ENCODE measurements around the gene KCNIP1. TPM values are rescaled to one million over a fixed set of nuclear protein-coding genes. Genes with fewer than 3 reads are reported as not detected.

KCNIP1 gene
- total and polyA plus RNA-seq, 9 donors, result 1.9 to 8.3 (median 4.0) TPM

- Histone ChIP-seq H3K4me3 (ENCODE audit: low read length) (no peak overlapping the region), H3K36me3 (ENCODE audit: control insufficient read depth, insufficient read depth, low read length) (no peaks in the 10 kb centered on the region), H3K9me3 (replicated peaks; ENCODE audit: control insufficient read depth, low read depth, low read length) (no peaks in the 10 kb centered on the region), H3K27me3 (ENCODE audit: control insufficient read depth, insufficient read depth, low read length) (peaks cover 2% of the 10 kb centered on the region), H3K27ac (ENCODE audit: low read length) (no peak overlapping the region), H3K4me1 (ENCODE audit: control insufficient read depth, insufficient read depth, low read length) (no peaks in the 10 kb centered on the region)
- 100% methylated on average over 2 of the region's 2 CpGs for WGBS (ENCODE audit: insufficient coverage)
- no peak for DNase-seq
These were observed 147.0 kb downstream of the KCNIP1 start for GRCh38 chr5:170650850-170651249.

- Histone ChIP-seq H3K4me1 (ENCODE audit: control insufficient read depth, insufficient read depth, low read length) (no peaks in the 10 kb centered on the region), H3K36me3 (ENCODE audit: control insufficient read depth, insufficient read depth, low read length) (no peaks in the 10 kb centered on the region), H3K27ac (ENCODE audit: low read length) (no peak overlapping the region), H3K27me3 (ENCODE audit: control insufficient read depth, insufficient read depth, low read length) (peaks cover 2% of the 10 kb centered on the region), H3K9me3 (replicated peaks; ENCODE audit: control insufficient read depth, low read depth, low read length) (no peaks in the 10 kb centered on the region), H3K4me3 (ENCODE audit: low read length) (no peak overlapping the region)
- no peak for DNase-seq
- WGBS (ENCODE audit: insufficient coverage), result 50% methylated on average over 4 of the region's 11 CpGs
These were observed 147.9 kb downstream of the KCNIP1 start for GRCh38 chr5:170651604-170652277.

GRCh38 chr5:170655476-170655875 is 151.7 kb downstream of the KCNIP1 start:
- Histone ChIP-seq H3K9me3 (replicated peaks; ENCODE audit: control insufficient read depth, low read depth, low read length) (no peaks in the 10 kb centered on the region), H3K27me3 (ENCODE audit: control insufficient read depth, insufficient read depth, low read length) (peaks cover 2% of the 10 kb centered on the region), H3K4me1 (ENCODE audit: control insufficient read depth, insufficient read depth, low read length) (no peaks in the 10 kb centered on the region), H3K4me3 (ENCODE audit: low read length) (no peak overlapping the region), H3K36me3 (ENCODE audit: control insufficient read depth, insufficient read depth, low read length) (no peaks in the 10 kb centered on the region), H3K27ac (ENCODE audit: low read length) (no peak overlapping the region)
- no CpG with 5 or more reads among the region's 4 CpGs for WGBS (ENCODE audit: insufficient coverage)
- no peak for DNase-seq

GRCh38 chr5:170655920-170656319 is 152.1 kb downstream of the KCNIP1 start:
- H3K4me1 ChIP-seq (ENCODE audit: control insufficient read depth, insufficient read depth, low read length), result no peaks in the 10 kb centered on the region
- 56% methylated on average over 4 of the region's 4 CpGs for WGBS (ENCODE audit: insufficient coverage)
- H3K36me3 ChIP-seq (ENCODE audit: control insufficient read depth, insufficient read depth, low read length), result no peaks in the 10 kb centered on the region
- DNase-seq, result no peak
- no peaks in the 10 kb centered on the region for H3K9me3 ChIP-seq (replicated peaks; ENCODE audit: control insufficient read depth, low read depth, low read length)
- H3K27me3 ChIP-seq (ENCODE audit: control insufficient read depth, insufficient read depth, low read length), result peaks cover 2% of the 10 kb centered on the region
- no peak overlapping the region for H3K27ac ChIP-seq (ENCODE audit: low read length)
- H3K4me3 ChIP-seq (ENCODE audit: low read length), result no peak overlapping the region

GRCh38 chr5:170656346-170656745 is 152.5 kb downstream of the KCNIP1 start:
- H3K27ac ChIP-seq (ENCODE audit: low read length), result no peak overlapping the region
- DNase-seq, result no peak
- no peaks in the 10 kb centered on the region for H3K4me1 ChIP-seq (ENCODE audit: control insufficient read depth, insufficient read depth, low read length)
- WGBS (ENCODE audit: insufficient coverage), result 76% methylated on average over 2 of the region's 4 CpGs
- no peaks in the 10 kb centered on the region for H3K36me3 ChIP-seq (ENCODE audit: control insufficient read depth, insufficient read depth, low read length)
- H3K4me3 ChIP-seq (ENCODE audit: low read length), result no peak overlapping the region
- no peaks in the 10 kb centered on the region for H3K9me3 ChIP-seq (replicated peaks; ENCODE audit: control insufficient read depth, low read depth, low read length)
- peaks cover 2% of the 10 kb centered on the region for H3K27me3 ChIP-seq (ENCODE audit: control insufficient read depth, insufficient read depth, low read length)

- WGBS (ENCODE audit: insufficient coverage), result 79% methylated on average over 6 of the region's 6 CpGs
- no peak overlapping the region for H3K27ac ChIP-seq (ENCODE audit: low read length)
- H3K9me3 ChIP-seq (replicated peaks; ENCODE audit: control insufficient read depth, low read depth, low read length), result no peaks in the 10 kb centered on the region
- H3K27me3 ChIP-seq (ENCODE audit: control insufficient read depth, insufficient read depth, low read length), result no peaks in the 10 kb centered on the region
- DNase-seq, result no peak
- no peaks in the 10 kb centered on the region for H3K4me1 ChIP-seq (ENCODE audit: control insufficient read depth, insufficient read depth, low read length)
- no peak overlapping the region for H3K4me3 ChIP-seq (ENCODE audit: low read length)
- no peaks in the 10 kb centered on the region for H3K36me3 ChIP-seq (ENCODE audit: control insufficient read depth, insufficient read depth, low read length)
These were observed 156.7 kb downstream of the KCNIP1 start for GRCh38 chr5:170660531-170660930.

GRCh38 chr5:170662966-170663365 is 159.1 kb downstream of the KCNIP1 start:
- no peak overlapping the region for H3K4me3 ChIP-seq (ENCODE audit: low read length)
- H3K4me1 ChIP-seq (ENCODE audit: control insufficient read depth, insufficient read depth, low read length), result no peaks in the 10 kb centered on the region
- no peaks in the 10 kb centered on the region for H3K36me3 ChIP-seq (ENCODE audit: control insufficient read depth, insufficient read depth, low read length)
- no peak for DNase-seq
- H3K27me3 ChIP-seq (ENCODE audit: control insufficient read depth, insufficient read depth, low read length), result no peaks in the 10 kb centered on the region
- H3K27ac ChIP-seq (ENCODE audit: low read length), result no peak overlapping the region
- no peaks in the 10 kb centered on the region for H3K9me3 ChIP-seq (replicated peaks; ENCODE audit: control insufficient read depth, low read depth, low read length)
- WGBS (ENCODE audit: insufficient coverage), result 52% methylated on average over 3 of the region's 5 CpGs

- Histone ChIP-seq H3K4me3 (ENCODE audit: low read length) (no peak overlapping the region), H3K27ac (ENCODE audit: low read length) (no peak overlapping the region), H3K9me3 (replicated peaks; ENCODE audit: control insufficient read depth, low read depth, low read length) (no peaks in the 10 kb centered on the region), H3K27me3 (ENCODE audit: control insufficient read depth, insufficient read depth, low read length) (peaks cover 17% of the 10 kb centered on the region), H3K36me3 (ENCODE audit: control insufficient read depth, insufficient read depth, low read length) (no peaks in the 10 kb centered on the region), H3K4me1 (ENCODE audit: control insufficient read depth, insufficient read depth, low read length) (peaks cover 4% of the 10 kb centered on the region)
- no CpG with 5 or more reads among the region's 2 CpGs for WGBS (ENCODE audit: insufficient coverage)
- DNase-seq, result no peak
These were observed 175.0 kb downstream of the KCNIP1 start for GRCh38 chr5:170678811-170679210.

- no peaks in the 10 kb centered on the region for H3K36me3 ChIP-seq (ENCODE audit: control insufficient read depth, insufficient read depth, low read length)
- H3K9me3 ChIP-seq (replicated peaks; ENCODE audit: control insufficient read depth, low read depth, low read length), result no peaks in the 10 kb centered on the region
- H3K27ac ChIP-seq (ENCODE audit: low read length), result no peak overlapping the region
- H3K4me1 ChIP-seq (ENCODE audit: control insufficient read depth, insufficient read depth, low read length), result peaks cover 4% of the 10 kb centered on the region
- no peak overlapping the region for H3K4me3 ChIP-seq (ENCODE audit: low read length)
- WGBS (ENCODE audit: insufficient coverage), result under 1% methylated on average over 21 of the region's 28 CpGs
- peak; percentile 77 for DNase-seq
- peaks cover 15% of the 10 kb centered on the region for H3K27me3 ChIP-seq (ENCODE audit: control insufficient read depth, insufficient read depth, low read length)
These were observed 177.2 kb downstream of the KCNIP1 start for GRCh38 chr5:170681013-170681433.

GRCh38 chr5:170691657-170692056 is 187.8 kb downstream of the KCNIP1 start:
- Histone ChIP-seq H3K4me1 (ENCODE audit: control insufficient read depth, insufficient read depth, low read length) (no peaks in the 10 kb centered on the region), H3K27me3 (ENCODE audit: control insufficient read depth, insufficient read depth, low read length) (peaks cover 14% of the 10 kb centered on the region), H3K27ac (ENCODE audit: low read length) (no peak overlapping the region), H3K4me3 (ENCODE audit: low read length) (no peak overlapping the region), H3K9me3 (replicated peaks; ENCODE audit: control insufficient read depth, low read depth, low read length) (no peaks in the 10 kb centered on the region), H3K36me3 (ENCODE audit: control insufficient read depth, insufficient read depth, low read length) (no peaks in the 10 kb centered on the region)
- no peak for DNase-seq
- WGBS (ENCODE audit: insufficient coverage), result no CpG with 5 or more reads among the region's 4 CpGs

GRCh38 chr5:170693701-170694100 is 189.9 kb downstream of the KCNIP1 start:
- Histone ChIP-seq H3K4me1 (ENCODE audit: control insufficient read depth, insufficient read depth, low read length) (no peaks in the 10 kb centered on the region), H3K4me3 (ENCODE audit: low read length) (no peak overlapping the region), H3K27me3 (ENCODE audit: control insufficient read depth, insufficient read depth, low read length) (peaks cover 13% of the 10 kb centered on the region), H3K27ac (ENCODE audit: low read length) (no peak overlapping the region), H3K9me3 (replicated peaks; ENCODE audit: control insufficient read depth, low read depth, low read length) (no peaks in the 10 kb centered on the region), H3K36me3 (ENCODE audit: control insufficient read depth, insufficient read depth, low read length) (no peaks in the 10 kb centered on the region)
- WGBS (ENCODE audit: insufficient coverage), result 13% methylated on average over 1 of the region's 4 CpGs
- DNase-seq, result no peak

All from muscle of leg (tissue), 11 donors.